GM19351 (cell line): ENCODE data around the gene NPTN.
"Not testable (repeated sequence)": the region's sequence is repeated elsewhere in the genome, so short reads cannot be mapped to it uniquely, and the experiment has no call there.

Experiments used
- ATAC-seq: cut with Tn5 transposase; IDR thresholded peaks from one replicate; pipeline ENCODE4 v1.9.1; 2021; ENCODE audit warnings: mild to moderate bottlenecking, moderate library complexity; ENCODE audit not compliant: unreplicated experiment

The NPTN gene

DNA sequence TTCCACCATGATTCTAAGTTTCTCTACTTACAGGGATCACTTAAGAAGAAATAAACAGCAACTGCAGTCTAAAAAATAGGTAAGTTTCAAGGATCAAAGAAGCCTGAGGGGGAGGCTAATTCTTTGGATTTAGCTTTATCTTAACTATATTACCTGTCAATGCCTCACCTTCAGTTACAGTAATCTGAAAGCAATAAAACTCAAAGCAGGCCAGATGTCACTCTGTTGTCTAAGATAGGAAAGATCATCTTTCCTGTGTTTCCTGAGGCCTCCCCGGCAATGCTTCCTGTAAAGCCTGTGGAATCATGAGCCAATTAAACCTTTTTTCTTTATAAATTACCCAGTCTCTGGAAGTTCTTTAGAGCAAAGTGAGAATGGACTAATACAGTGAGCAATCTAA is 60.2 kb downstream of the NPTN start:
- no peak for ATAC-seq

DNA sequence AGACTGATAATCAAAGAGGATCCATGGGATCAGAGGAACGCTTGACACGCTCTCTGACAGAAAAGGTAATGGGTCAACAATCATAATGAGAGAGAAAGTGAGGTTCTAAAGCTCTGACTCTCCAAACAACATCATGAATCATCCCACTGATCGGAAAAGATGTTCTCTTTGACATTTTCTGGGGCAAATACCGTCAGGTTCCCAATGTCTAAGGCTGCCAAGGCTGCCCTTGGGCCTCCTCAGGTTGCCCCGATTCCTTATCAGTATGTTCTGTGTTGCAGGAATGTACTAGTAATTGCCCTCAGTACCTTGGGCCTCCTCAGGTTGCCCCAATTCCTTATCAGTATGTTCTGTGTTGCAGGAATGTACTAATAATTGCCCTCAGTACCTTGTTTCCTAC is 60.9 kb downstream of the NPTN start:
- ATAC-seq, result no peak

DNA sequence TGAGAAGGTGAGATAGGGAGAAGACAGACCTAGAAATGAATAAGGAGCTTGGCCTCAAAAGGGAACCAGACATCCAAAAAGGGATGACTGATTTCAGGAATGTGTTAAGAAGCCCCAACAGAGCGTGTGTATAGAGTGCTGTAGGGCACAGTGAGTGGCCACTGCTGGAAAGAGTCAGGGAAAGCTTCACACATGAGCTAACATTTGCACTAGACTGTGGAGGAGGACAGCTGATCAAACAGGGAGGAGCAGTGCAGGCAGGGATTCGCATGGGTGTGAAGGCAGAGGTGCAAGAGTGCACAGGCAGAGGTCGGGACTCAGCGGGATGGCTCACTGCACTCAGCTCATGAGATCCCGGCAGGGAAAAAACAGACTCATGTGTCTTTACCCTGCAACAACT is 61.8 kb downstream of the NPTN start:
- ATAC-seq, result no peak

DNA sequence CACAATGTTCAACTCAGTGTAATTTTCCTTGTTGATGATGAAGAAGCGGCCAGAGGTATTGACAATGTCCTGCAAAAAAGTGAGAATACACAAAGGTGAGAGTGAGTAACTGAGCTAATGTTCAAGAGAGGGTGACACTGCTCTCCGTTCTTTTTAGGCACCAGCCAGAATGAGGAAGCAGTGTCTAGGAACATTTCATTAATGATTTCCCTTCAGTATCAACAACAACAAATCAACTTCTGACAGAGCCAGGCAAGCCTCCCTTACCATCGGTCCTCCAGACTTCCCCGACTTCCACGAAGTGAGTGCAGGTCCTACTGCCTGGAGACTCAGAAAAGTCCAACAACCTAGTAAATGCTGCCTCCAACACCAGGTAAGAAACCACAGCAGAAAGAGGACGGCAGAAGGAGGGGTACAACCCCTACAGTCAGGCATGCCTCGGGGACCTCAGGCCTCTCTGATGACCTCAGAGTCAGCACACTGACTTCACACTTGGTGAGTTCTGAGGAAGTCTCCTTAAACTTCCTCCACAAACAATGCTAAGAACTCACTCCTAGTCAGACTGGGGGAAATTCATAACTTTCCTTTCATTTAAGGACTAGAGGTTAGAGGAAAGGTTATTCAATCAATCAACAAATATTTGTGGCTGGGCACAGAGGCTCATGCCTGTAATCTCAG is 62.7 kb downstream of the NPTN start:
- ATAC-seq, result no peak

DNA sequence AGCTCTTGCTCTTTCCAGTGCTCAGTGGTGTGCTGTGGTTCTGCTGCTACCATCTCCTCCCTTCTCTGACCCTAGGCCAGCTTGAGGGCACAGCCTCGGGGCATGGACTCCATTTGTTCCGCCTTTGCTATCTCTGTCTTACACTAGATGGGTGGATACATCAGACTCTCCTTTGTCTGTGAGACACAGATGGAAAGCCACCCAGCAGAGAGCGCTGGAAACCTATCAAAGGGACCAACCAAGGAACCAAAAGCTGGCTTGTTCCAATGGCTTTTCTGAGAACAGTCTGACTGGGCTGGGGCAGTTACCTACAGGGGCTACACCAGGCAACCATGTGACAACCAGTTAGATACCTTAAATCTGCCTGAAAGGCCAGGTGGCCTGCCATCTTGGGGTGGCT is 63.8 kb downstream of the NPTN start:
- ATAC-seq, result no peak

DNA sequence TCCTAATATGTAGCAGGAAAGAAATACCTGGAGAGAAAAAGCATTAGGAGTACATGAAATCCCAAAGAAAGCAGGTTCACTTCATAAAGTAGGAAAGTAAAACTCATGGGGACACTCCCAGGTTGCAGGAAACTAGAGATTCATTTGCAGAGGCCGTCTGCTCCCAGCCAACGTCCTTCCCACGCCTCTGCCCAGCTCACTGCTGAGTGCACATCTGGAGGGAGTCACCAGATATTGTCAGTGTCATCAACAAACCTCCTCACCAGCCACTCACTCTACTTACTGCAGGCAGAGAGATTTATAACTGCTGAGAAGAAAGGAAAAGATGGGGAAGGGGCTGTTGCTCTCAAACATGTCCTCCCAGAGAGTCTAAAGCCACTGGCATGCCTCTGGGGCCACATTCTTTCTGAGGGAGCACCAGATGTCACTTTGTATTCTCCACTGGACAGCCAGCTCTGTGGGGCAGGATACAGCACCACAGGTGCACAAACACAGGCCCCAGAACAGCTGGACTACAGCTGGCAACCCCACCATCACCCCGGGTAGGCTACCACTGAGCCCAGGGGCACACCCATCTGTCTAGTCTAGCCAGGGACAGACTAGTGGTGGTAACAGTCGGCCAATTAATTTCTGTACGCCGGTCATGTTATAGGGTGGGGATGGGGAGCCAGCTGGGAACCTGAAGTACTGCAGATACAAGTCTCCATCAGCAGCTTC is 64.5 kb downstream of the NPTN start:
- no peak for ATAC-seq

DNA sequence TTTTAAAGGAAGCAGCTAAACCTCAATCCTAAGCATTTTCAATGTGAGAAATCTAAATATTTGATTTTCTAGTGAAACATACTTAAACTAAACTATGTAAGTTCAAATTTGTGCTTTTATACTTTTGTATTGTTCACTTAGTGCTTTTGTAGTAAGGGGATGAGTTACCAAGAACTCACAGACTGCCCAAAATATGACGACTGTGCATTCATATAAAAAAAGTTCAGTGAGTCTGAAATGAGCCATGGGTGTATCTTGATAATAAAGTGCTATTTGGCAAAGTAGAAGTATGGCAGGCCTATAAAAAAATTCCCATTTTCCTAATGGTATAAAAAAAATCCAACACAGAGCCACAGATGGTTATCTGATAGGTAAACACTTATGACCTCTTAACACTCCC is 66.2 kb downstream of the NPTN start:
- no peak for ATAC-seq

DNA sequence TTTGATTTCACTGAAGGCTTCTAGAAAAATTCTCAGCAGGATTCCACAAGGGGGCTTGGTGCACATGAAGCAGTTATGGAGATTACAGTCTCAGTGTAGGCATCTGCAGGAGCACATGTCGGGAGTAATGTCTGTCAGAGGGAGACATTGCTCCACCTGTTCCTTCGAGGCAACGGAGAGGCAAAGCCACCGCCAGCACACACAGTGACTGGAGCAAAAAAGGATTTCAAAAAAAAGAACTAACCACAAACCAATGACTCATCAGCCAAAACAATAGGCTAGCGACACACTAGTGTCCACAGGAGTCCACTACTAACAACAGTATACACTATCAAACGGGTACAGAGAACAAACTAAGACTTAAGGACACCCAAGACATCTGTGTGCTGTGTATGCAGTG is 68.9 kb downstream of the NPTN start:
- no peak for ATAC-seq

DNA sequence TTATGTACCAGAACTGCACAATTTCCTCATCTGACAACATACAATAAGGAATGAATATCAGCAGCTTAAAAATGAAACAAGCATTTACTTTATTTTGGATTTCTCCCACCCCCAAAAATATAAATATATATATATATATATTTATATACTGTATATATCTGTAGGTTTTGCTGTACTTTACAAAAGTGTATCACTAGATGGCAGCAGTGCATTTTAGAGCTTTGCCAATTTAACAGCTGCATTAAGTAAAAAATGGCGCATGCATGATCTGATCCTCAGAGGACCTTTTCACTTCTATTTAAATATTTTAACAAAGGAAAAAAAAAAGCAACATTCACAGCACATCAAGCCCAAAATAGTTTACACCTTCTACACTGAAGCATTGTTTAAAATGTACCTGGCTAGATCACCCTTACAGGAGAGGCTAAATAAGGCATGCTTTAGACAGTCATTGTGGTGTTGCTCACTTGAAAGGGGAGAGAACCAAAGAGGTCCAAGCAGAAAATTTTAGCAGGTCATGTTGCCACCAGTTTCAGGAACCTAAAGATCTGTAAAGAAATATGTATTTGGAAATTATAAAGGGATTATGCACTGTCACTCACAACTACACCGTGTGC is 72.6 kb downstream of the NPTN start:
- no peak for ATAC-seq

DNA sequence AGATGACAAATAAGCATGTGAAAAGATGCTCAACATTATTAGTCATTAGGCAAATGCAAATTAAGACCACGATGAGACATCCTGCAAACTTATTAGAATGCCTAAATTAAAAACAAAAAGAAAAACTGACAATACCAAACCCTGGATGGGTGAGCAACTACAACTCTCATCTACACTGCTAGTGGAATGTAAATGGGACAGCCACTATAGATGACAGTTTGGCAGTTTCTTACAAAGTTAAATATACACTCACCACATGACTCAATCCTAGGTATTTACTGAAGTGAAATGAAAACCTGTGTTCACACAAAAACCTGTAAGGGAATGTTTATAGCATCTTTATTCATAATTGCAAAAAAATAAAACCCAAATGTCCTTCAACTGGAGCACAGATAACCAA is 74.7 kb downstream of the NPTN start:
- ATAC-seq, result no peak

DNA sequence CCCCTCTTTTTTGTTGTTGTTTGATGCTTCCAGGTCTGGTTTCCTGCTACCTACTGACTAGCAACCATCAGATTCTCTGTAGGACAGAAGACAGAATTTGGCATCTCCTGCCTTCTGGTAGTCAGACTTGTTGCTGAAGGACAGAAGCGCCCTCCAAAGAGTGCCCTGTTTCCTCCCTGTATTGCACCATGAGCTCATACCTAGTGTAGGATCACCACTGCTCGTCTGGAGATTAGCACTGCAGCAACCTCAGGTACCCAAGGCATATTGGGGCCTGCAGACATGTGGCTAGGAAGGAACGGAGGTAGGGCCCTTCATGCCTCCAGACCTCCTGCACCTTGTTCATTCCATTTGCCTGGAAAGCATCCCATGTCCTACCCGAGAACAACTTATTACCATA is 78.1 kb downstream of the NPTN start:
- ATAC-seq, result no peak

DNA sequence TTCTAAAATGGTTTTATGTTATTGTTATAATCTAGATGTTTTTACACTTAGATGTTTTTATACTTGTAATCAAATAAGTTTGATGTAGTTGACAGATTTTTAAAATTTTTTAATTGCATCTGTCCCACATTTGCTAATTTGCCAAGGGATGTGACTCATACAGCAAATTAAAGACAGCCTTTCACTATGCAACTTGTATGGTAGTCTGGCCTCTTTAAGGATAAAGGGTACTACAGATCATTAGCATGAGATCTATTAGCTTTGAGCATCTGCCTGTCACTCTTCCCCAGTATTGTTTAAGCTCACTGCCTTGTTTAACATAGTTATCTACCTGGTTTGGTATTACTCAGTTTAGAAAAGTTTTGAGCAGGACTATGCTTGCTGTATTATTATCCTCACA is 83.0 kb downstream of the NPTN start:
- ATAC-seq, result no peak

DNA sequence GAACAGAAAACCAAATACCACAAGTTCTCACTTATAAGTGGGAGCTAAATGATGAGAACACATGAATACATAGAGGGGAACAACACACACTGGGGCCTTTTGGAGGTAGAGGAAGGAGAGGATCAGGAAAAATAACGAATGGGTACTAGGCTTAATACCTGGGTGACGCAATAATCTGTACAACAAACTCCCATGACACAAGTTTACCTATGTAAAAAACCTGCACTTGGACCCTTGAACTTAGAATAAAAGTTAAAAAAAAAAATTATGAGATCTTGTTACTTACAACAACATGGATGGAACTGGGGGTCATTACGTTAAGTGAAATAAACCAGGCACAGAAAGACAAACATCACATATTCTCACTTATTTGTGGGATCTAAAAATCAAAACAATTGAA is 84.3 kb downstream of the NPTN start:
- ATAC-seq, result not testable (repeated sequence)

DNA sequence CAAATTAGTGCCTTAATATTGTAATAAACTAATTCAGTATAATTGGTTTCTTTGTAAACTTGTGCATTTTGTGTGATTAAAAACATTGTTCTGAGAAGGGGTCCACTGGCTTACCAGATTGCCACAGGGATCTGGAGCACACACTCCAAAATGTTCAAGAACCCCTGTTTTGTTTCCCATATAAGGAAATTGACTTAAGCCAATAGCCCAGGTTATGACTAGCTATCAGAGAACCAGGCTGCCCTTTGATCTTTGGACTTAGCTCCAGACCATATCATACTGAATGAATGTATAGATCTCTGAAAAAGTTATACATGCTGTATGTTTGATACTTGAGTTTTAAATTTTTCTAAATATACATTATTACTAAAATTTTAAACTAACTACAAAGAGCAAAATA is 91.7 kb downstream of the NPTN start:
- no peak for ATAC-seq

DNA sequence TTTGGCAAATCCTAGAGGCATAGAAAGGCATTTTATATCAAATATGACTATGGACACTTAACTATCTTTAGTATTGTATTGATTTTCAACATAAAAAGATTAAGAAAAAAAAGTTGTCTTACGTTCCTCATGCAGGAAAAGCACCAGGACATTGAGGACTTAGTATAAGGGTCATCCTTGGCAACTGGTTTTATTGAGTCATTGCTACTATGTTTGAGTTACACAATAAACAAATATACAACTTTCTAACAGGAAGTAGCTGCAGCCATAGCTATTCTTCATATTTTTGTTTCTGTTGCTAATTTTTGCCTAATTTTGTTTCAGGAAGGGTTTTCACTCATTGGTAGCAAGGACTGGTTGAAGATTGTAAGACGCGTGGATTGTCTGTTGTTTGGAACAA is 93.0 kb downstream of the NPTN start:
- ATAC-seq, result no peak

DNA sequence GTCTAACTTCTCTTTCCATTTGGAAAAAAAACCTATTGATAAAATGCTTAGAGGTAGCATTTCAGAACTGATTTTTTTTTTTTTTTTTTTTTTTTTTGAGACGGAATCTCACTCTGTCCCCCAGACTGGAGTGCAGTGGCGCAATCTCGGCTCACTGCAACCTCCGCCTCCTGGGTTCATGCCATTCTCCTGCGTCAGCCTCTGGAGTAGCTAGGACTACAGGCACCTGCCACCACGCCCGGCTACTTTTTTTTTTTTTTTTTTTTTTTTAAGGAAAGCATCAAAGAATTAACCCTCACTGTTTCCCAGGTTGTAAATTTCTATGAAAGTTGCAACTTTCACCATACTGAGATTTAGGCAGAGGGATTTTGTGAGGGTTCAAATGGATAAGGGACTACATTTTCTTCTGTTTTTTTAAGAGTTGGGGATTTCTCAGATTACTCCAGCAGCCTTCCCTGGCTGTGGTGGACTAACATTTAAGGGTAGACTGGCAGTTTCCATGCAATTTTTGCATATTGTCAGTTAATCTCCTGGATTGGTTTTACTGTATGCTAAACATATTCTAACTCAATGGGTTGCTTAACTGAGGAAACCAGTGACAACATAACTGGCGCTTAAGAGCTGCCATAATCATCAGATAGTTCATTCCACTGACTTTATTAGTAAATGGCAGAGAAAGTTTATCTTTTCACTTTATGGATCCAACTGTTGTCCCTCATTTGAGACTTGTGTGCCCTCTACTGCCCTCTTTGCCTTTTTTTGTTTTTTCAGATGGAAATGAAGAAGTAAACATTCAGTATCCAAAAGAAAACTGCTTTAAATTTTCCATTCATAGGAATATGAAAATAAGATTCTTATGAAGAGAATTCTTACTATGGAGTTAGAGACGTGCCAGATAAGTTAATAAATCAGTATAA is 93.7 kb downstream of the NPTN start:
- no peak for ATAC-seq

DNA sequence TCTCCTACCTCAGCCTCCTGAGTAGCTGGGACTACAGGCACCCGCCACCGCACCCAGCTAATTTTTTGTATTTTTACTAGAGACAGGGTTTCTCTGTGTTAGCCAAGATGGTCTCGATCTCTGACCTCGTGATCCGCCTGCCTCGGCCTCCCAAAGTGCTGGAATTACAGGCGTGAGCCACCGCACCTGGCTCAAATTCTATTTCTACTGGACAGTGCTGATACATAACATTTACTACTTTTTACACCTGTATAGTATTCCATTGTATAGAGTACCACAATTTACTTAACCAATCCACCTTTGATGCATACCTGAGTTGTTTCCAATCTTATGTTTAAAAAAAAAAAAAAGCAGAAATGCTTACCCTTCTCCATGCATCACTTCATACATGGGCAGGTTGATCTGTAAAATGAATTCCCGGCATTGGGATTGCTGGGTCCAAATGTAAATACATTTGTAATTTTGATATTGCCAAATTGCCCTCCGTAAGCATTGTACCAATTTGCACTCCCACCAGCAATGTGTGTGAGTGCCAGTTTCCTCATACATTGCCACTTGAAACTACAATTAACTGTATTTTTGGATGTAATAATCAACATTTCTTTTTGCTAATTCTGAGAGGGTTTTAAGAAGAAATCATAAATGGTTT is 94.5 kb downstream of the NPTN start:
- no peak for ATAC-seq

DNA sequence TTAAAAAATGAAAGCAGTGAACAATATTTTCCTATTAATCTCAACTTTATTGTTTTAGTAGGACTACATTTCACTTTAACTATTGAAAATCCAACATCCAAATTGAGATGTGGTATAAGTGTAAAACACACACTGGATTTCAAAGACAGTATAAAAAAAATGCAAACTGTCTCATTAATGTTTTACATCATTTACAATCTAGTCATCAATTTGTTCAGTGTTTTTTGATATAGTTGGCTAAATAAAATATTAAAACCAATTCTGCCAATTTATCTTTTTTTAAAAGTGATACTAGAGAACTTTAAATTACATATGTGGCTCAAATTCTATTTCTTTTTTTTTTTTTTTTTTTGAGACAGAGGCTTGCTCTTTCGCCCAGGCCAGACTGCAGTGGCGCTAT is 95.1 kb downstream of the NPTN start:
- no peak for ATAC-seq

DNA sequence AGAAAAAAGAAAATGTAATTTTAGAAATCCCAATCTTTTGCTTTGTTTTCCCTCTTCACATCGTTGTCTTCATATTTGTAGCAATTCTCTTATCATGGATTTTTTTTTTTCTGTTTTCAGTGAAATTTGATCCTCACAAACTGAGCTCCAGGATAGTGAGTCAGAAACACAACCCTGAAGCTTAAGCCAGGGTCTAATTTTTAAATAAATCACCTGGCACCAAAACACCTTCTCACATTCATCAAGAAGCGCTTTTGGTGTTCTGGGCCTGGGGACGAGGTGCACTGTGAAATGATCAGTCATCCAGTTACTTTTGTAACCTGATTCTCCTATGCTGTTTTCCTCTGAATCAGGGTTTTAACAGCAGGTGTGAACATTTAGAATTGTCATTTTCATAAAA is 102.5 kb downstream of the NPTN start:
- ATAC-seq, result no peak

DNA sequence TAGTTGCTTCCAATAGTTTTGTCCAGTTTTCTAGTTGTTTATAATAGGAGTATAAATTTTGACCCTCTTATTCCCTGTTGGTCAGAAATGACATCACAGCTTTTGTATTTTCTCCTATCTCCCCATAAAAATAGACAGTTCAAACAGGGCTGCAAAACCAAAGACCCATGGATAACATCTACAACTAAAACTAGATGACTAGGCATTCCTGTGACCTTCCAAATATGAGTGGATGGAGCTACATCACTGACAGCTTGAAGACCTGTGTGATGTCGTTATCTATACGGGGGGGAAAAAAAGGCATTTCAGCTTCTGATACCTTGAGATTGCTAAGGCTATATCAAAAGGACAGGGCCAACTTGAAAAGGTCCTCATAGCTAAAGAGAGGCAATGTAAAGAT is 105.6 kb downstream of the NPTN start:
- no peak for ATAC-seq

DNA sequence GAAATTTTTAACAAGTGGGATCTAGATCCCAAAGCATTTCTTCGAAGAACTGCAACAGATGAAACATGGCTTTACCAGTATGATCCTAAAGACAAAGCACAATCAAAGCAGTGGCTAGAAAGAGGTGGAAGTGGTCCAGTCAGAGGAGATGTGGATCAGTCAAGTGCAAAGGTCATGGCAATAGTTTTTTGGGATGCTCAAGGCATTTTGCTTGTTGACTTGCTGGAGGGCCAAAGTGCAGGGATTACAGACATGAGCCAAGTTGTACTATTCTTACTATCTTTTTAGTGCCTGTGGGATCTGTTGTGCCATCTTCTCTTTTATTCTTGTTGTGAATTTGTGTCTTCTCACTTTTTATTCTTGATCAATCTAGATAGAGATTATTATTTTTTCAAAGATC is 108.3 kb downstream of the NPTN start:
- ATAC-seq, result no peak
